GM19239 (cell line): ENCODE measurements around the gene C6orf62.
"Not testable (repeated sequence)": the region's sequence is repeated elsewhere in the genome, so short reads cannot be mapped to it uniquely, and the experiment has no call there.

Experiments
- DNase-seq: peaks from one replicate; pipeline ENCODE4 v3.0.0; 2011; ENCODE audit warnings: low spot score; ENCODE audit not compliant: insufficient read length
- FAIRE-seq: peaks from 2 replicates; lab custom pipeline; 2011; peaks lifted over from hg19 to GRCh38; lab: Jason Lieb, UNC

The C6orf62 gene

DNA sequence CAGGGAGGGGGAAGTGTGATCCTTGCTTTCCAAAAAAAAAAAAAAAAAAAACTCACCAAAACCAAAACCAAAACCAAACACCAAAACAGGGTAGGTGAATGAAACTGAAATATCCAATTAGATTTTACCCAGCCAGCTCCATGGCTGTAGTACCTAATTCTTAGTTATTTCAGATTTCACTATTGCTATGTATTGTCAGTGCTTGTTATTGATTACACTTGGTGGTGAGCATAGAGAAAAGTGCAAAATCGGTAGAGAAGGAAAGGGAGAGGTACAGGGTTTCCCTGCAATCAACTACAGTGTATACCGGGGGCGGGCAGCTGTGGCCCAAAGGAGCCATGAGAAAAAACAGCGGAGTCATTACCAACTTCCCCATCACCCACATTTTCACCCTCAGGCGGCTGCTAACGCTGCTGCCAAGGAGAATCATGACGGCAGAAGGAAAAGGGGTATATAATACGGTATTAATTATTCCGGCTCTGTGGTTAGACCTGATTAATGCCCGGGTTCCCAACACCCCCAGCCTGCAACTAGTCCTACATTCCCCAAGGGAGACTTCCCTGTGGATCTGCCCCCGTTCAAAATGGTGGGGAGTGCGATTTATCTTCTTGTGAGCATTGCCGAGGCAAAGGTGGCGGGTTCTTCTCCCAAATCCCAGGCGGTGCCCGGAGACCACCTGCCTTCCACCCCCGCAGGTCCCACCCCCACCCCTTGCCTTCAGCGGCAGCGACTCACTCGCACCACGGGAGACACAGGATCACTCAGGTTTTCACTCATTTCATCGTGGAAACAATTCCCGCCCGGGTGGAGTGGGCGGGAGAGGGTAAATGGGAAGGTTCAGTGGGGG is at the start of gene C6orf62:
C6orf62 (minus strand) TSS at position 30 of the 847 bp plus-strand sequence. CDS start 486 bp downstream, outside the sequence.
- DNase-seq, result no peak
- peak; percentile 88 for FAIRE-seq

DNA sequence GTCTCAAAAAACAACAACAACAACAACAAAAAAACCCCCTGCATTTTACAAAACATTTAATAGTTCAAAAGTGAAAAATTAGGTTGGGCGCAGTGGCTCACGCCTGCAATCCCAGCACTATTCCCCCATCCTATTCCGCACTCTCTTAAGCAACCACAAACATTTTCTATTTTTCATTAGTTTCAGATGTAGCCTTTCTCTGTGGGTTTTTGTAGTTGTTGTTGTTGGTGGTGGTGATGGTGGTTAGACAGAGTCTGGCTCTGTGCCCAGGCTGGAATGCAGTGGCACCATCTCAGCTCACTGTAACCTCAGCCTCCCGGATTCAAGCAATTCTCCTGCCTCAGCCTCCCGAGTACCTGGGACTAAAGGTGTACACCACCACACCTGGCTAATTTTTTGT is 49.4 kb upstream of the C6orf62 start:
- FAIRE-seq (no peak), DNase-seq (no peak)

DNA sequence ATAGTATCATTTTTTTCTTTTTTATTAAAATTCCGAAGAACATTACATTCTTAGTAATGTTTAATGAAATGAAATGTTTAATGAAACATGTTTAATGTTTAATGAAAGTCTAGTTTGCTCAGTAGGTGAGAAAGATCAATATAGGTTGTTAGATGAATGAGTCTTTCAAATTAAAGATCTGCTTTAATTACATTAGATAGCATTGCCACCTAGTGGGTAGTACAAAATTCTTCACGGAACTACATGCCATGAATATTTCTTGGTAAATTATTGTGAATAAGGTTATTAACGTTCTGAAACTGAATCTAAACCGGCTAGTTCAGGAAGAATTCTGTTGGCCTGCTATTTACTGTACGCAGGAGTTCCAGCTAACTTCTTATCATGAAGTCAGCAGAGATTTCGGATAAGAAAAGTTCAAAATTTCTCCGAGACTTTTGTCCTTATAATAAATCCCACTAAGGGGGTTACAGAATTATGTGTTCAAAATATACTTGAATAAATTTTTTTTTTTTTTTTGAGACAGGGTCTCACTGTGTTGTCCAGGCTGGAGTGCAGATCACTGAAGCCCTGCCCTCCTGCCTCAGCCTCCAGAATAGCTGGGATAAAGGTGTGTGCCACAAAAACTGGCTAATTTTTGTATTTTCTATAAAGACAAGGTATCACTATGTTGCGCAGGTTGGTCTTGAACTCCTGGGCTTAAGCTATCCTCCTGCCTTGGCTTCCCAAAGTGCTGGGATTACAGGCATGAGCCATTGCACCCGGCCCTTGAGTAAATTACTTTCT is 47.9 kb upstream of the C6orf62 start:
- DNase-seq (peak; percentile 13), FAIRE-seq (no peak)

DNA sequence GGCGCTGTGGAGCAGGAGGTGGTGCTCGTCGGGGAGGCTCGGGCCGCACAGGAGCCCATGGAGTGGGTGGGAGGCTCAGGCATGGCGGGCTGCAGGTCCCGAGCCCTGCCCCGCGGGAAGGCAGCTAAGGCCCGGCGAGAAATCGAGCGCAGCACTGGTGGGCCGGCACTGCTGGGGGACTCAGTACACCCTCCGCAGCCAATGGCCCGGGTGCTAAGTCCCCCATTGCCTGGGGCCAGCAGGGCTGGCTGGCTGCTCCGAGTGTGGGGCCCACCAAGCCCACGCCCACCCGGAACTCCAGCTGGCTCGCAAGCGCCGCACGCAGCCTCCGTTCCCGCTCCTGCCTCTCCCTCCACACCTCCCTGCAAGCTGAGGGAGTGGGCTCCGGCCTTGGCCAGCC is 47.0 kb upstream of the C6orf62 start:
- not testable (repeated sequence) for FAIRE-seq, DNase-seq

DNA sequence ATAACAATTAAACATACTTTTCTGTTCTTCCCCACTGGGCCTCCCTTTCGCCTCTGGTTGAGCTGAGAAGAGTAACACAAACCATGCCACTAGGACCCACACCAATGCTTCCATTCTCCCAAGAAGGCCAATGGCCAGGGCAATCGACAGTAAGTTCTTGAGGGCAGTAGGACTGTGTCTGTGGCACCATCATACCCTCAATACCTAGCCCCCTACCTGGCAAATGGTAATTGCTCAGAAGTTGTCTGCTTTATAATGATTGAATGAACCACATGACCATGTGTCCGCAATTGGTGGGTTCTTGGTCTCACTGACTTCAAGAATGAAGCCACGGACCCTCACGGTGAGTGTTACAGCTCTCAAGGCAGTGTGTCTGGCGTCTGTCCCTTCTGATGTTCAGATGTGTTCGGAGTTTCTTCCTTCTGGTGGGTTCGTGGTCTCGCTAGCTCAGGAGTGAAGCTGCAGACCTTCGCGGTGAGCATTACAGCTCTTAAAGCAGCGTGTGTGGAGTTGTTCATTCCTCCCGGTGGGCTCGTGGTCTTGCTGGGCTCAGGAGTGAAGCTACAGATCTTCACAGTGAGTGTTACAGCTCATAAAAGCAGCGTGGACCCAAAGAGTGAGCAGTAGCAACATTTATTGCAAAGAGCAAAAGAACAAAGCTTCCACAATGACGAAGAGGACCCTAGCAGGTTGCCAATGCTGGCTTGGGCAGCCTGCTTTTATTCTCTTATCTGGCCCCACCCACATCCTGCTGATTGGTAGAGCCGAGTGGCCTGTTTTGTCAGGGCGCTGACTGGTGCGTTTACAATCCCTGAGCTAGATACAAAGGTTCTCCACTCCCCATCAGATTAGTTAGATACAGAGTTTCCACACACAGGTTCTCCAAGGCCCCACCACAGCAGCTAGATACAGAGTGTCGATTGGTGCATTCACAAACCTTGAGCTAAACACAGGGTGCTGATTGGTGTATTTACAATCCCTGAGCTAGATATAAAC is 46.2 kb upstream of the C6orf62 start:
- not testable (repeated sequence) for FAIRE-seq, DNase-seq

DNA sequence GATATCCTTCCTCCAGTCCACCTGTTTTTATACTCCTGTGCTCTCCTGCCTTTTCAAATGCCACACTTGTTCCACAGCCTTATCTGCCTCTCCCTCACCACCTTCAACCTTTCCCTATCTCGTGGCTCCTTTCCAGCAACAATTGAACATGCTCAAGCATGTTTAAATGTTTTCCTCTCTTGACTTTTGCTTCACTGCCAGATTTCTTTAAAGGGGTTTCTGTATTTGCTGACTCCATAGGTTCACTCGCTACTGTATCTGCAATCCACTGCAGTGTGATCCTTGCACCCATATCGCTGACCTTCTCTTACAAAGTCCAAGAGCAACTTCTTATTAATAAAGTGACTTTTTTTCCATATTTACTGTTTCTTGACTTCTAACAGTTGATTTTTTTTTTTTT is 44.6 kb upstream of the C6orf62 start:
- DNase-seq, result no peak
- no peak for FAIRE-seq

DNA sequence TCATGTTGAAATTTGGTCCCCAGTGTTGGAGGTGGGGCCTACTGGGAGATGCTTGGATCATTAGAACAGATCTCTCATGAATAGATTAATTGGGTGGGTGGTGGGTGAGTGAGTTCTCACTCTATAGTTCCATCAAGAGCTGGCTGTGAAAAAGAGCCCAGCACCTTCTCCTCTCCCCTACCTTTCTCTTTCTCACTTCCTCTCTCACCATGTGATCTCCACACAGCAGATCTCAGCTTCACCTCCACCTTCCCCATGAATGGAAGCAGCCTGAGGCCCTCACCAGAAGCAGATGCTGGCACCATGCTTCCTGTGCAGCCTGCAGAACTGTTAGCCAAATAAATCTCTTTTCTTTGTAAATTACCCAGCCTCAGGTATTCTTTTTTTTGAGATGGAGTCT is 42.9 kb upstream of the C6orf62 start:
- FAIRE-seq, result no peak
- no peak for DNase-seq

DNA sequence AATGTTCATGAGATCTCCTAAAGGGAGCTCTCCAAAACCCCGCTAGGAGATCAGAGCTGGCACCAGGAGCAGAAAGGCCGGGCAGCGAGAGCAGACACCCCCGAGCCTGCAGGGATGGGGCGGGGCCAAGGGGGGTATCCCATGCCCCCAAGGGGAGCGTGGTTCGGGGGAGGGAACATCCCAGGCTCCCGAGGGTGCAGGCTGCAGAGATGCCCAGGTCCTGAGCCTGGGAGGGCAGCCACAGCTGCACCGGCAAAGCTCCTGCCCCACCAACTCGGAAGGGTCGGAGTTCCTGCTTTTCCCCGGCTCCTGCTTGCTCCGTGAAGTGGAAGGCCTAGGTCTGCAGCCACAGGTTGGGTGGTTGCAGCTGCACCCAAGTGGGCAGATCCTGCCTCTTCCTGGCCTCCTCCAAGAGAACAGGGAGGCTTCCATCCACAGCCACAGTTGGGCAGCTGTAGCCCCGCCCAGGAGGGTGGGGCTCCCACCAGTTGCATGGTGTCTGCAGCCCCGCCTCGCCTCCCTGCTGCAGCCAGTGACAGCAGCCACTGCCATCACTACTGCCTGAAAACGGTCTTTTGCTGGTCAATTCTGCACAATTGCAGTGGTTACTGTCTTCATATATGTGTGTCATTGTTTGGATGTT is 42.4 kb upstream of the C6orf62 start:
- DNase-seq (no peak), FAIRE-seq (no peak)

DNA sequence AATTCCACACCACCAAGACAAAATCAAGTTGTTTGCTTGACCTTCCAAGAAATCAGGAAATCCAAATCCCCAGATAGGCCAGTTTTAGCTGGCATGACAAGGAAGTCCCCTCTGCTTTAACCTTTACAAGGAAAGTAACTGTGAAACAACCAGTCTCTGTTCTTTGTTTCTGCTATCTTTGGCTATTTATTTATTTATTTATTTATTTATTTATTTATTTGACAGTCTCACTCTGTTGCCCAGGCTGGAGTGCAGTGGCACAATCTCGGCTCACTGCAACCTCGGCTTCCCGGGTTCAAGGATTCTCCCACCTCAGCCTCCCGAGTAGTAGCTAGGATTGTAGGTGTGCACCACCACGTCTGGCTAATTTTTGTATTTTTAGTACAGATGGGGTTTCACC is 41.3 kb upstream of the C6orf62 start:
- DNase-seq, result no peak
- no peak for FAIRE-seq

DNA sequence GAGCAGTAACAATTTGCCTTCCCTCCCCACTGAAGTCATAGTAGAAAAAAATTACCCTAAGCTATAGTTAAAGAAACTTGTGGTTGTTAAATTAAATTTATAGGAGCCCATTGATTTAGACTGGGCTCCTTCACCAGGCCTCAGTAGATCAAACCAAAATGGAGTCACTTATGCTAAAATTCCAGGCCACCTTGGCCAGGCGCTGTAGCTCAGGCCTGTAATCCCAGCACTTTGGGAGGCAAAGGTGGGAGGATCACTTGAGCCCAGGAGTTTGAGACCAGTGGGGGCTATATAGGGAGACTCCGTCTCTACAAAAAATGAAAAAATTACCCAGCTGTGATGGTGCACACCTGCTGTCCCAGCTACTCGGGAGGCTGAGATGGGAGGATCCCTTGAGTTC is 40.8 kb upstream of the C6orf62 start:
- FAIRE-seq (no peak), DNase-seq (no peak)

DNA sequence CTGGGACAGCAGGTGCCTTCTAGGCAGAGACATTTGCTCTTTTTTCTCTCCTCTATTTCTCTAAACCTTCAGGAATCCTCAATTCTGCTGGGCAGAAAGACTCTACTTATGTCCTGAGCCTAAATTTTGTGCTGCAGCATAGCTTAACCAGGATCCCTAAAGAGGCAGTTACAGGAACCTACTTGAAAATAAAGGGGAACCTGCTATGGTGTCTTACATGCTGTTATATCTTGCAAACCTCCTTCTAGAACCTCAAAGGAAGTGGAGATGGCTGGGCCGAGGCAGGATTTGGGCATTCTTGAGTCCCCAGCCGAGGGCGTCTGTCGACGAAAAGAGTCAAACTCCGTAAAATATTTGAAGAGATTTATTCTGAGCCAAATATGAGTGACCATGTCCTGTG is 38.7 kb upstream of the C6orf62 start:
- no peak for DNase-seq
- no peak for FAIRE-seq

DNA sequence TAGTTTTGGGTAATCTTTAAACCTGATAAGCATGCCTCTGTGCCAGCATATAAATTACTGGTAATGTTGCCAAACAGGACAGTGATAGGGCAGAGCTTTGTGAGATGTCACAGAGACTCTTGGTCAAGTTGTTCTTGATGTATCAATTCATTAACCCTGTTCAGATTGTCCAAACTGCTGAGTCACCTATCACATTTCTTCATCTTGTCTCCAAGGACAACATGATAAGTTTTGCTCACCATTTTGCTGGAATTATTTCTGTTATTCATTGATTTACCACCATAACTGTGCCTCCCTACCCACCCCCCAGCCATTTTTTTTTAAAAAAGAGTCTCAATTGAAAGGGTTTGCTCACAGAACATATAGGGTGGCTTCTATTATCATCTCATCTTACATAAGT is 36.3 kb upstream of the C6orf62 start:
- FAIRE-seq (no peak), DNase-seq (no peak)

DNA sequence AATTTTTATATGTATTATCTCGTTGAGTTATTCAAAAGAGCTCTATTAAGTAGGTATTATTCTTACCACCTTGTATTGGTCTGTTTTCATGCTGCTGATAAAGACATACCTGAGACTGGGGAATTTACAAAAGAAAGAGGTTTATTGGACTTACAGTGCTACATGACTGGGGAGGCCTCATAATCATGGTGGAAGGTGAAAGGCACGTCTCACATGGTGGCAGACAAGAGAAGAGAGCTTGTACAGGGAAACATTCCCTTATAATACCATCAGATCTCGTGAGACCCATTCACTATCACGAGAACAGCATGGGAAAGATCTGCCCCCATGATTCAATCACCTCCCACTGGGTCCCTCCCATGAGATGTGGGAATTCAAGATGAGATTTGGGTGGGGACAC is 35.4 kb upstream of the C6orf62 start:
- FAIRE-seq, DNase-seq: not testable (repeated sequence)

DNA sequence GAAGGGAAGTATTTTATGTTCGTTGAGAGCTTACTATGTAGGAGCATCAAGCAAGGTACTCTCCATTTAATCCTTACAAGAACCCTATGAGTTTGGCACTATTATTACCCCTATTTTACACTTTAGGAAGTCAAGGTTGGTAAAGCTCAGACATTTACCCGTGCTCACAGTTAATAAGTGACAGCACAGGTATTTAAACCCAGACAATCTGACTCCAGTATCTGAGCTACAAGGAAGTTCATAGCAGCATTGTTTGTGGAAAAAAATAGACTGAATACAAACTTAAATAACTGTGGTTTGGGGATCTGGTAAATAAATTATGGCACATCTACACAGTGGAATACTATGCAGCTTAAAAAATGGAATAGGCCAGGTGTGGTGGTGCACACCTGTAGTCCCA is 34.6 kb upstream of the C6orf62 start:
- FAIRE-seq (no peak), DNase-seq (no peak)

DNA sequence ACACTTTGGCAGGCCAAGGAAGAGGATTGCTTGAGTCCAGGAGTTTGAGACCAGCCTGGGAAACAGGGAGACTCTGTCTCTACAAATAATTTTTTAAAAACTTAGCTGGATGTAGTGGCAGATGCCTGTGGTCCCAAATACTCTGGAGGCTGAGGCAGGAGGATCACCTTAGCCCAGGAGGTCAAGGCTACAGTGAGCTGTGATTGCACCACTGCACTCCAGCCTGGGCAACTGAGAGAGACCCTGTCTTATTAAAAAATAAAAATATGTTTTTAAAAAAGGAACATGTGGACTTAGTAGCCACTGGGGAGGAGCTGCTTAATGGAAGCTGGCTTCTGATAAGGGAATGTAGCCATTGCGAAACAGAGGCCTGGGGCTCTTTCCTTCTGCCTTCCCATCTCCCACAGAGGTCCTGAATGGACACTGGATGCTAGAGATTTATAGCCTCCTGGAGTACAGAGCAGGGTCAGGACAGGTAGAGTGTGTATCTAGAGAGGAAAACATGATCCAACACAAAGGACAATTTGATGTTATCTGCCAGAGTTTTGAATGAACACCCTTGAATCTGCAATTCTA is 34.1 kb upstream of the C6orf62 start:
- DNase-seq (no peak), FAIRE-seq (no peak)

DNA sequence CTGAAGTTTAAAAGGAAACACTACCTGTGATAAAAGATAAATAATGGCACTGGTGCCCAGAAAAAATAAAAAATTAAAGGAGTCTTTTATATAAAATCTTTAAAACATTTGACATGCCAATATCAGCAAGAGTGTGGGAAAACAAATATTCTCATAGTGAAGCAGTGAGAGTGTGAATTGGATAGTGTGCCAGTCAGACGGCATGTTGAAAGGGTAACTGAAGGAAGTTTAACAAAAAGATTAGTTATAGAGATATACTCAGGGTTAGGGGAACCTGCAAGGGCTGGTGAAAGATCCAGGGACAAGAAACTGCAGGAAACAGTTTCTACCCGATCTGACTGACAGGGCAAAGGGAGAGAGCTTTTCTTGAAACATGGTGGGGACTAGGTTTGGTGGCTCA is 33.5 kb upstream of the C6orf62 start:
- FAIRE-seq, result no peak
- DNase-seq, result no peak

DNA sequence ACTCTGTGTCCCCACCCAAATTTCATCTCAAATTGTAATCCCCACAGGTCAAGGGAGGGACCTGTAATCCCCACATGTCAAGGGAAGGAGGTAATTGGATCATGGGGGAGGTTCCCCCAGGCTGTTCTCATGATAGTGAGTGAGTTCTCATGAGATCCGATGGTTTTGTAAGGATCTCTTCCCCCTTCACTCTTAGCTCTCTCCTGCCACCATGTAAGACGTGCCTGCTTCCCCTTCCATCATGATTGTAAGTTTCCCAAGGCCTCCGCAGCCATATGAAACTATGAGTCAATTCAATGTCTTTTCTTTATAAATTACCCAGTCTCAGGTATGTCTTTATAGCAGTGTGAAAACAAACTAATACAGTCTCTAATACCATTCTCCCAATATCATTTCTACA is 31.9 kb upstream of the C6orf62 start:
- FAIRE-seq, DNase-seq: not testable (repeated sequence)

DNA sequence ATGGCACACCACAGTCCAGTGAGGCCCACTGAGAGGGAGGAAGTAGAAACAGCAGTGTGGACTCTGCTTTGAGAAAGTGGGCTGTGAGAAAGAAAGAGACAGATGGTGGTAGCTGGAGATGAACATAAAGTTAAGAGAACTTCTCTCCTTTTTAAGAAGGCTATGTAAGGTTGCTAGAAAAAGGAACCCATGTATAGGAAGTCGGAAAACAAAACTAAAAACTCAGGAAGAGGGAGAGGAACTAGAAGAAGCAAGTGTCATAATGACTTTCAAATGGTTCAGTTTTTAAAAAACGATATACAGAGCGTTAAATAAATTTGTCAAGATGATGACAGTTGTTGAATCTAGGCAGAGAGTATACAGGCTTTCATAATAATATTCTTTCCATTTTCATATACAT is 30.3 kb upstream of the C6orf62 start:
- FAIRE-seq (no peak), DNase-seq (no peak)

DNA sequence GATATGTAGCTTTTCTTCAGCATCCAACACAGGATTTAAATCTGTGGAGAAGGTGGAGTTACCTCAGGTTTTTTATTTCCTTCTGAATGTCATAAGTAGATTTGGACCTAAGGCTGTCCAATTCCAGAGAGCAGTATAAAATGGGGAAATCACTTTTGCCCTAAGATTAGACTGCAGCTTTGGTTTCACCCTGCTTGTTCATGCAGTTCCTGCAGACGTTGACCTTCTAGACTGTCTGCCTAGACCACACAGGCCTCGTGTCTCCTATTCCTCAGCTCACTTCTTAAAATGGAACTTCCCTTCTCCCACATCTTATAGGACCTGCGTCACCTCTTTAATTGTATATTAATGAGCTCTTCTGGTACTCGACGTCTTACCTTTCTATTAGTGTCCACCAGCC is 26.0 kb upstream of the C6orf62 start:
- FAIRE-seq, result no peak
- no peak for DNase-seq
